MM.1S (cell line): ENCODE data around the gene ATP2A3.

Experiments used
- DNase-seq: peaks from one replicate; pipeline ENCODE4 v3.0.0-alpha.2; 2015
- H2AFZ ChIP-seq: fragments of 300-600 bp; sonication (generic); 2 replicates; pipeline ENCODE4 v1.6.0; 2016; ENCODE audit warnings: antibody characterized with exemption, low read length
- H3F3A ChIP-seq: fragments of 300-600 bp; sonication (generic); 2 replicates; pipeline ENCODE4 v1.6.1; 2016; ENCODE audit warnings: mild to moderate bottlenecking, antibody characterized with exemption, low read length, moderate library complexity, mixed read lengths; ENCODE audit not compliant: insufficient read depth
- H3K27ac ChIP-seq: fragments of 300-600 bp; sonication (generic); 2 replicates; pipeline ENCODE4 v1.5.1; 2016; ENCODE audit warnings: mild to moderate bottlenecking, low read length
- H3K27me3 ChIP-seq: fragments of 300-600 bp; sonication (generic); replicated peaks from 2 replicates; pipeline ENCODE4 v1.6.0; 2016; ENCODE audit warnings: low read length; ENCODE audit not compliant: insufficient read depth
- H3K36me3 ChIP-seq: fragments of 300-600 bp; sonication (generic); replicated peaks from 2 replicates; pipeline ENCODE4 v1.6.1; 2016; ENCODE audit warnings: mild to moderate bottlenecking, low read length, mixed read lengths; ENCODE audit not compliant: insufficient read depth
- H3K4me1 ChIP-seq: fragments of 300-600 bp; sonication (generic); 2 replicates; pipeline ENCODE4 v1.6.1; 2016; ENCODE audit warnings: low read length, mixed read lengths
- H3K4me2 ChIP-seq: fragments of 300-600 bp; sonication (generic); 2 replicates; pipeline ENCODE4 v1.6.0; 2016; ENCODE audit warnings: low read depth, low read length
- H3K4me3 ChIP-seq: fragments of 300-600 bp; sonication (generic); 2 replicates; pipeline ENCODE4 v1.5.1; 2016; ENCODE audit warnings: low read length, mixed read lengths
- H3K79me2 ChIP-seq: fragments of 300-600 bp; sonication (generic); 2 replicates; pipeline ENCODE4 v1.6.1; 2016; ENCODE audit warnings: mixed run types, low read length, mixed read lengths
- H3K9ac ChIP-seq: fragments of 300-600 bp; sonication (generic); 2 replicates; pipeline ENCODE4 v1.6.1; 2016; ENCODE audit warnings: low read length, mixed read lengths
- H3K9me2 ChIP-seq: fragments of 300-600 bp; sonication (generic); replicated peaks from 2 replicates; pipeline ENCODE4 v1.6.1; 2016; ENCODE audit warnings: mild to moderate bottlenecking, low read length, mixed read lengths; ENCODE audit not compliant: insufficient read depth
- H3K9me3 ChIP-seq: fragments of 300-600 bp; sonication (generic); replicated peaks from 2 replicates; pipeline ENCODE4 v1.6.1; 2016; ENCODE audit warnings: mild to moderate bottlenecking, low read length, mixed read lengths; ENCODE audit not compliant: insufficient read depth
- H4K20me1 ChIP-seq: fragments of 300-600 bp; sonication (generic); 2 replicates; pipeline ENCODE4 v1.6.1; 2016; ENCODE audit warnings: mild to moderate bottlenecking, low read length, moderate library complexity, mixed read lengths; ENCODE audit not compliant: insufficient read depth
- EZH2 ChIP-seq: fragments of 300-600 bp; sonication (generic); optimal IDR thresholded peaks from 2 replicates; pipeline ENCODE3; 2017; ENCODE audit warnings: low read depth, mild to moderate bottlenecking, antibody characterized with exemption, low read length, mixed read lengths
- EZH2phosphoT487 ChIP-seq: fragments of 300-600 bp; sonication (generic); IDR thresholded peaks from 2 replicates; pipeline ENCODE4 v1.6.1; 2018; ENCODE audit warnings: antibody characterized with exemption, low read length
- TF ChIP-seq, protein P1 (sequence below): fragments of 300-600 bp; sonication (generic); IDR thresholded peaks from 2 replicates; pipeline ENCODE4 v1.5.1; 2016; ENCODE audit warnings: antibody characterized with exemption, low read length, mixed read lengths

ATP2A3 gene

DNA sequence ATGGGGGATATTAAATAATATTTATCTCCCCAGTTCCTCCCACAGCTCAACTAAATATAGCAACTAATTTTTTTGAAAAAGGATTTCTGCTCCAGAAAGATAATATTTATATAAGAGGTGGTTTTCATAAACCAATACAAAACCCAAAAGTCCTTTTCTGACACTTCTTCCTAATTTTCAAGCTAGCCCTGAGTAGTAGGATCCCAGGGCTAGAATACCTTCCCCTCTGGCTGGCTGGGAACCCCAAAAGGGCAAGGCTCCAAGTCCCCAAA lies 1.3 kb downstream of the ATP2A3 start:
- Histone ChIP-seq H3K9ac (peak overlapping the region; percentile 87), H3K4me1 (peaks cover 36% of the 10 kb centered on the region), H3K9me2 (no peaks in the 10 kb centered on the region), H3K4me2 (peak overlapping the region; percentile 93), H3K36me3 (no peaks in the 10 kb centered on the region), H3K79me2 (peaks cover 56% of the 10 kb centered on the region), H3K9me3 (no peaks in the 10 kb centered on the region), H3F3A (peaks cover 32% of the 10 kb centered on the region), H3K4me3 (peak overlapping the region; percentile 74), H3K27me3 (no peaks in the 10 kb centered on the region), H4K20me1 (no peaks in the 10 kb centered on the region), H2AFZ (no peak overlapping the region), H3K27ac (peak overlapping the region; percentile 92)
- TF ChIP-seq EZH2phosphoT487 (no peak), EZH2 (no peak)
- TF ChIP-seq, protein P1, sequence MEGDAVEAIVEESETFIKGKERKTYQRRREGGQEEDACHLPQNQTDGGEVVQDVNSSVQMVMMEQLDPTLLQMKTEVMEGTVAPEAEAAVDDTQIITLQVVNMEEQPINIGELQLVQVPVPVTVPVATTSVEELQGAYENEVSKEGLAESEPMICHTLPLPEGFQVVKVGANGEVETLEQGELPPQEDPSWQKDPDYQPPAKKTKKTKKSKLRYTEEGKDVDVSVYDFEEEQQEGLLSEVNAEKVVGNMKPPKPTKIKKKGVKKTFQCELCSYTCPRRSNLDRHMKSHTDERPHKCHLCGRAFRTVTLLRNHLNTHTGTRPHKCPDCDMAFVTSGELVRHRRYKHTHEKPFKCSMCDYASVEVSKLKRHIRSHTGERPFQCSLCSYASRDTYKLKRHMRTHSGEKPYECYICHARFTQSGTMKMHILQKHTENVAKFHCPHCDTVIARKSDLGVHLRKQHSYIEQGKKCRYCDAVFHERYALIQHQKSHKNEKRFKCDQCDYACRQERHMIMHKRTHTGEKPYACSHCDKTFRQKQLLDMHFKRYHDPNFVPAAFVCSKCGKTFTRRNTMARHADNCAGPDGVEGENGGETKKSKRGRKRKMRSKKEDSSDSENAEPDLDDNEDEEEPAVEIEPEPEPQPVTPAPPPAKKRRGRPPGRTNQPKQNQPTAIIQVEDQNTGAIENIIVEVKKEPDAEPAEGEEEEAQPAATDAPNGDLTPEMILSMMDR: no peak
- no peak for DNase-seq

DNA sequence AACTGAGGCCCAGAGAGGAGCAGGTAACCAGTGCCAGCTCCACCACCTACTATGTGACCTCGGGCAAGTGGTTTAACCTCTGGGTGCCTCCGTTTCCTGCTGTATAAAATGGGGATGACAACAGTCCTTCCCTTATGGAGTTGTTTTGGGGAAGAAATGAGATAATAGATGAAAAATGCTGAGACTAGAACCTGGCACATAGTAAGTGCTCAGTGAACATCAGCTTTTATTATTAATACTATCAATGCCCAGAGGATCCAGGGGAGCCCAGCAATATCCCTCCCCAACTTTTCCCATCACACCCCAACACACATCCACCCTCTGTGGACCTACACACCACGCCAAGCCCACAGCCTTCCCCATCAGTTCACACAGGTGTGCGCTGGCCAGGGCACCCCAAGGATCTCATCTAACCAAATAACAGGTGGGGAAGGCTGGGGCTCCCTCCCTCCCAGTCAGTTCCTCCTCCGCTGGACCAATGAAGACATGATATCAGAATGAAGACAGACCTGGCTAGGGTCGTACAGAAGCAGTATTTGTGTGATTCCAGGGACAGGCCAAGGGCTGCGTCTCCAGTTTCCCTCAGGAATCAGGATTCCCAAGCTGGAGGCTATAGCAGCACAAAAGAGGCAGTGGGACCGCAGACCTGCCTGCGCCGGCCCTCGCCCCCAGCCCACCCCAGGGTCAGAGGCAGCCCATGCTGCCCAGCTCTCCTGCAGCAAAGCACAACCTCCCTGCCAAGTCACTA lies 1.8 kb downstream of the ATP2A3 start:
- DNase-seq: peak; percentile 42
- Histone ChIP-seq H3K4me3 (peak overlapping the region; percentile 74), H2AFZ (no peak overlapping the region), H3K4me1 (peaks cover 33% of the 10 kb centered on the region), H4K20me1 (0 out of 2 replicates have a peak, but pooled peaks cover 3% of the 10 kb centered on the region), H3K9me2 (no peaks in the 10 kb centered on the region), H3K9ac (peak overlapping the region; percentile 87), H3K79me2 (peaks cover 62% of the 10 kb centered on the region), H3K27me3 (no peaks in the 10 kb centered on the region), H3K36me3 (no peaks in the 10 kb centered on the region), H3K9me3 (no peaks in the 10 kb centered on the region), H3K27ac (peak overlapping the region; percentile 92), H3F3A (peaks cover 32% of the 10 kb centered on the region), H3K4me2 (peak overlapping the region; percentile 93)
- TF ChIP-seq, protein P1: no peak
- TF ChIP-seq EZH2 (no peak), EZH2phosphoT487 (no peak)

DNA sequence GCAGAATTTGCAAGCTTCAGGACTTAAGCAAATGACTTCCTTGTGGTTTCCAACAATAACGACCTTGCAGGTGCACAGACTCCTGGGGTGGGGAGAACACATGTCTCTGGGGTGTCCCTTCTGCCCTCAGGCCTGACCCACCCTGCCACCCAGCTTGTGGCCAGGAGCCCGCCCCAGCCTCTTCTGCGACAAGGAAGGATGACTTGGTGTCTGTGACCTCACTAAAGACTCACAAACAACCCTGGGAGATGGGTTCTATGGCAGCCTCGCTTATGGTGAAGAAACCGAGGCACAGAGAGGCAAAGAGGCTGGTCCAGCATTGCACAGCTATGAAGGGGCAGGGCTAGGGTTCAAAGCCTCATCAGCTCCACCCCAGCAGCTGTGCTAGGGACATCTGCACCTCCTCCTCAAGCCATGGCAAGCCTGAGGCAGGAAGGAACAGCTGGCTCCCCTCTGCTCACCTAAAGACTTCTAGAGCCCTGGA lies 2.6 kb downstream of the ATP2A3 start:
- H2AFZ ChIP-seq: no peak overlapping the region
- H3K4me1 ChIP-seq: peaks cover 33% of the 10 kb centered on the region
- DNase-seq: peak; percentile 98
- 0 out of 2 replicates have a peak, but pooled peaks cover 6% of the 10 kb centered on the region for H4K20me1 ChIP-seq
- H3K4me2 ChIP-seq: peak overlapping the region; percentile 93
- no peaks in the 10 kb centered on the region for H3K9me2 ChIP-seq
- H3K36me3 ChIP-seq: no peaks in the 10 kb centered on the region
- TF ChIP-seq EZH2 (no peak), EZH2phosphoT487 (no peak)
- TF ChIP-seq, protein P1: no peak
- peak overlapping the region; percentile 92 for H3K27ac ChIP-seq
- H3K9ac ChIP-seq: peak overlapping the region; percentile 87
- no peaks in the 10 kb centered on the region for H3K27me3 ChIP-seq
- peaks cover 69% of the 10 kb centered on the region for H3K79me2 ChIP-seq
- H3K4me3 ChIP-seq: peak overlapping the region; percentile 74
- peaks cover 32% of the 10 kb centered on the region for H3F3A ChIP-seq
- no peaks in the 10 kb centered on the region for H3K9me3 ChIP-seq
